ENCODE results near the gene SLC4A5. TPM values are rescaled to one million over a fixed set of nuclear protein-coding genes. Genes with fewer than 3 reads are reported as not detected.
"Not testable (repeated sequence)": the region's sequence is repeated elsewhere in the genome, so short reads cannot be mapped to it uniquely, and the experiment has no call there.

SLC4A5 gene
- polyA plus RNA-seq, 2 donors, result 0.28 to 0.33 TPM

GRCh38 chr2:74194799-74195198, 148.4 kb downstream of the SLC4A5 start:
- WGBS, 2 donors, result 86 to 95% methylated on average over 1 of the region's 1 CpG
- Histone ChIP-seq H3K9me3 (ENCODE audit: control insufficient read depth in 2 of 2, insufficient read depth in 1 of 2, low read depth in 1 of 2, low read length in 1 of 2) (no peaks in the 10 kb centered on the region), H3K4me1 (ENCODE audit: control insufficient read depth in 2 of 2, insufficient read depth in 2 of 2, low read length in 1 of 2) (peaks cover 0 to under 1% of the 10 kb centered on the region in 2 donors), H3K36me3 (ENCODE audit: control insufficient read depth in 2 of 2, insufficient read depth in 2 of 2, low read length in 1 of 2) (no peaks in the 10 kb centered on the region), H3K27me3 (ENCODE audit: control insufficient read depth in 1 of 2, insufficient read depth in 2 of 2, low read length in 2 of 2) (no peaks in the 10 kb centered on the region), H3K4me3 (ENCODE audit: low read depth in 1 of 2, low read length in 2 of 2) (no peak overlapping the region), H3K27ac (ENCODE audit: low read depth in 2 of 2, low read length in 1 of 2) (no peak overlapping the region)

- Histone ChIP-seq H3K9me3 (ENCODE audit: control insufficient read depth in 2 of 2, insufficient read depth in 1 of 2, low read depth in 1 of 2, low read length in 1 of 2) (no peaks in the 10 kb centered on the region), H3K27me3 (ENCODE audit: control insufficient read depth in 1 of 2, insufficient read depth in 2 of 2, low read length in 2 of 2) (no peaks in the 10 kb centered on the region), H3K4me3 (ENCODE audit: low read depth in 1 of 2, low read length in 2 of 2) (no peak overlapping the region), H3K27ac (ENCODE audit: low read depth in 2 of 2, low read length in 1 of 2) (no peak overlapping the region), H3K36me3 (ENCODE audit: control insufficient read depth in 2 of 2, insufficient read depth in 2 of 2, low read length in 1 of 2) (no peaks in the 10 kb centered on the region), H3K4me1 (ENCODE audit: control insufficient read depth in 2 of 2, insufficient read depth in 2 of 2, low read length in 1 of 2) (peaks cover 0 to 3% of the 10 kb centered on the region in 2 donors)
- WGBS, 2 donors, result 69 to 73% methylated on average over 6 of the region's 6 CpGs
These were observed 151.4 kb downstream of the SLC4A5 start for GRCh38 chr2:74191596-74192380.

- Histone ChIP-seq H3K36me3 (ENCODE audit: control insufficient read depth in 2 of 2, insufficient read depth in 2 of 2, low read length in 1 of 2) (no peaks in the 10 kb centered on the region), H3K9me3 (ENCODE audit: control insufficient read depth in 2 of 2, insufficient read depth in 1 of 2, low read depth in 1 of 2, low read length in 1 of 2) (no peaks in the 10 kb centered on the region), H3K27me3 (ENCODE audit: control insufficient read depth in 1 of 2, insufficient read depth in 2 of 2, low read length in 2 of 2) (no peaks in the 10 kb centered on the region), H3K27ac (ENCODE audit: low read depth in 2 of 2, low read length in 1 of 2) (no peak overlapping the region), H3K4me3 (ENCODE audit: low read depth in 1 of 2, low read length in 2 of 2) (no peak overlapping the region), H3K4me1 (ENCODE audit: control insufficient read depth in 2 of 2, insufficient read depth in 2 of 2, low read length in 1 of 2) (peaks cover 0 to 3% of the 10 kb centered on the region in 2 donors)
- 75 to 84% methylated on average over 3 of the region's 3 CpGs for WGBS, 2 donors
These were observed 154.5 kb downstream of the SLC4A5 start for GRCh38 chr2:74188696-74189095.

GRCh38 chr2:74188018-74188601, 155.1 kb downstream of the SLC4A5 start:
- H3K27ac ChIP-seq (ENCODE audit: low read depth in 2 of 2, low read length in 1 of 2), result peak overlapping the region; percentile 17 to 71

GRCh38 chr2:74186706-74187105, 156.5 kb downstream of the SLC4A5 start:
- H3K4me1 ChIP-seq (ENCODE audit: control insufficient read depth in 2 of 2, insufficient read depth in 2 of 2, low read length in 1 of 2); H3K9me3 ChIP-seq (ENCODE audit: control insufficient read depth in 2 of 2, insufficient read depth in 1 of 2, low read depth in 1 of 2, low read length in 1 of 2); H3K27me3 ChIP-seq (ENCODE audit: control insufficient read depth in 1 of 2, insufficient read depth in 2 of 2, low read length in 2 of 2); H3K36me3 ChIP-seq (ENCODE audit: control insufficient read depth in 2 of 2, insufficient read depth in 2 of 2, low read length in 1 of 2); H3K4me3 ChIP-seq (ENCODE audit: low read depth in 1 of 2, low read length in 2 of 2); H3K27ac ChIP-seq (ENCODE audit: low read depth in 2 of 2, low read length in 1 of 2): not testable (repeated sequence)
- WGBS, 2 donors, result 96% methylated on average over 15 of the region's 15 CpGs

More at GRCh38 chr2:74188018-74188601, 155.1 kb downstream of the SLC4A5 start:
- Histone ChIP-seq H3K27me3 (ENCODE audit: control insufficient read depth in 1 of 2, insufficient read depth in 2 of 2, low read length in 2 of 2) (no peaks in the 10 kb centered on the region), H3K4me3 (ENCODE audit: low read depth in 1 of 2, low read length in 2 of 2) (no peak overlapping the region), H3K4me1 (ENCODE audit: control insufficient read depth in 2 of 2, insufficient read depth in 2 of 2, low read length in 1 of 2) (peaks cover 0 to 3% of the 10 kb centered on the region in 2 donors), H3K9me3 (ENCODE audit: control insufficient read depth in 2 of 2, insufficient read depth in 1 of 2, low read depth in 1 of 2, low read length in 1 of 2) (no peaks in the 10 kb centered on the region), H3K36me3 (ENCODE audit: control insufficient read depth in 2 of 2, insufficient read depth in 2 of 2, low read length in 1 of 2) (no peaks in the 10 kb centered on the region)
- 45 to 72% methylated on average over 5 to 6 of the region's 6 CpGs for WGBS, 2 donors

GRCh38 chr2:74186038-74186437, 157.2 kb downstream of the SLC4A5 start:
- WGBS, 2 donors, result 77% methylated on average over 9 of the region's 9 CpGs
- no peaks in the 10 kb centered on the region for H3K36me3 ChIP-seq (ENCODE audit: control insufficient read depth in 2 of 2, insufficient read depth in 2 of 2, low read length in 1 of 2)
- H3K9me3 ChIP-seq (ENCODE audit: control insufficient read depth in 2 of 2, insufficient read depth in 1 of 2, low read depth in 1 of 2, low read length in 1 of 2), result no peaks in the 10 kb centered on the region
- H3K4me3 ChIP-seq (ENCODE audit: low read depth in 1 of 2, low read length in 2 of 2), result no peak overlapping the region
- no peaks in the 10 kb centered on the region for H3K27me3 ChIP-seq (ENCODE audit: control insufficient read depth in 1 of 2, insufficient read depth in 2 of 2, low read length in 2 of 2)
- no peak overlapping the region for H3K27ac ChIP-seq (ENCODE audit: low read depth in 2 of 2, low read length in 1 of 2)
- H3K4me1 ChIP-seq (ENCODE audit: control insufficient read depth in 2 of 2, insufficient read depth in 2 of 2, low read length in 1 of 2), result peaks cover 0 to 3% of the 10 kb centered on the region in 2 donors

GRCh38 chr2:74183878-74184277, 159.3 kb downstream of the SLC4A5 start:
- Histone ChIP-seq H3K27me3 (ENCODE audit: control insufficient read depth in 1 of 2, insufficient read depth in 2 of 2, low read length in 2 of 2) (no peaks in the 10 kb centered on the region), H3K4me3 (ENCODE audit: low read depth in 1 of 2, low read length in 2 of 2) (no peak overlapping the region), H3K9me3 (ENCODE audit: control insufficient read depth in 2 of 2, insufficient read depth in 1 of 2, low read depth in 1 of 2, low read length in 1 of 2) (no peaks in the 10 kb centered on the region), H3K27ac (ENCODE audit: low read depth in 2 of 2, low read length in 1 of 2) (no peak overlapping the region), H3K36me3 (ENCODE audit: control insufficient read depth in 2 of 2, insufficient read depth in 2 of 2, low read length in 1 of 2) (no peaks in the 10 kb centered on the region), H3K4me1 (ENCODE audit: control insufficient read depth in 2 of 2, insufficient read depth in 2 of 2, low read length in 1 of 2) (peaks cover 0 to 5% of the 10 kb centered on the region in 2 donors)
- WGBS, 2 donors, result 85 to 87% methylated on average over 2 of the region's 2 CpGs

- Histone ChIP-seq H3K36me3 (ENCODE audit: control insufficient read depth in 2 of 2, insufficient read depth in 2 of 2, low read length in 1 of 2) (no peaks in the 10 kb centered on the region), H3K4me1 (ENCODE audit: control insufficient read depth in 2 of 2, insufficient read depth in 2 of 2, low read length in 1 of 2) (peaks cover 0 to 5% of the 10 kb centered on the region in 2 donors), H3K9me3 (ENCODE audit: control insufficient read depth in 2 of 2, insufficient read depth in 1 of 2, low read depth in 1 of 2, low read length in 1 of 2) (no peaks in the 10 kb centered on the region), H3K4me3 (ENCODE audit: low read depth in 1 of 2, low read length in 2 of 2) (no peak overlapping the region), H3K27me3 (ENCODE audit: control insufficient read depth in 1 of 2, insufficient read depth in 2 of 2, low read length in 2 of 2) (no peaks in the 10 kb centered on the region), H3K27ac (ENCODE audit: low read depth in 2 of 2, low read length in 1 of 2) (no peak overlapping the region)
- 47 to 61% methylated on average over 7 of the region's 7 CpGs for WGBS, 2 donors
These were observed 161.5 kb downstream of the SLC4A5 start for GRCh38 chr2:74181739-74182138.

- H3K27me3 ChIP-seq (ENCODE audit: control insufficient read depth in 1 of 2, insufficient read depth in 2 of 2, low read length in 2 of 2), result no peaks in the 10 kb centered on the region
- H3K9me3 ChIP-seq (ENCODE audit: control insufficient read depth in 2 of 2, insufficient read depth in 1 of 2, low read depth in 1 of 2, low read length in 1 of 2), result no peaks in the 10 kb centered on the region
- WGBS, 2 donors, result 47 to 50% methylated on average over 24 to 25 of the region's 25 CpGs
- peak overlapping the region; percentile 74 to 79 for H3K4me3 ChIP-seq (ENCODE audit: low read depth in 1 of 2, low read length in 2 of 2)
- no peaks in the 10 kb centered on the region for H3K36me3 ChIP-seq (ENCODE audit: control insufficient read depth in 2 of 2, insufficient read depth in 2 of 2, low read length in 1 of 2)
- H3K4me1 ChIP-seq (ENCODE audit: control insufficient read depth in 2 of 2, insufficient read depth in 2 of 2, low read length in 1 of 2), result peaks cover 0 to 7% of the 10 kb centered on the region in 2 donors
- peak overlapping the region; percentile 53 to 95 for H3K27ac ChIP-seq (ENCODE audit: low read depth in 2 of 2, low read length in 1 of 2)
These were observed 164.0 kb downstream of the SLC4A5 start for GRCh38 chr2:74179063-74179865.

All from esophagus (tissue), 2 donors.